Mucosa of descending colon (tissue), 3 donors: ENCODE results near the gene SLC26A3. TPM values are rescaled to one million over a fixed set of nuclear protein-coding genes. Genes with fewer than 3 reads are reported as not detected.
A peak's percentile ranks its signal among the peaks of the same experiment; 100 is the strongest.

Experiments
- ATAC-seq: fragments of 200-7000 bp; cut with Tn5 transposase; one replicate; pipeline ENCODE4 v1.9.1; 2020; ENCODE audit warnings: mild to moderate bottlenecking, moderate library complexity
- DNase-seq, 3 donors: peaks; one replicate each; pipeline ENCODE4 v3.0.0-alpha.2; 2020
- H3K36me3 ChIP-seq: fragments of 200-600 bp; one replicate; pipeline ENCODE4 v1.8.0; 2021; ENCODE audit warnings: low read depth, mild to moderate bottlenecking
- H3K4me1 ChIP-seq: fragments of 200-600 bp; one replicate; pipeline ENCODE4 v1.8.0; 2021; ENCODE audit warnings: low read depth, mild to moderate bottlenecking
- H3K4me3 ChIP-seq: fragments of 200-600 bp; one replicate; pipeline ENCODE4 v1.8.0; 2021; ENCODE audit warnings: mild to moderate bottlenecking
- H3K9me3 ChIP-seq: fragments of 200-600 bp; one replicate; pipeline ENCODE4 v1.8.0; 2021; ENCODE audit warnings: mild to moderate bottlenecking
- CTCF ChIP-seq: fragments of 200-600 bp; IDR thresholded peaks from one replicate; pipeline ENCODE4 v1.8.0; 2022; ENCODE audit warnings: antibody characterized with exemption, mild to moderate bottlenecking
- intact Hi-C, 2 donors: fragments of 100-400 bp; cut with DNase I in 1 of 2; cut with micrococcal nuclease in 1 of 2; formaldehyde crosslinking; loops; one replicate each; pipeline versions ENCODE4 v1.11.0 to v1.11.1; 2022; cut with DNase I, micrococcal nuclease
- total RNA-seq, 3 donors: library from RNA; stranded (reverse); fragmentation: NEBNext Ultra II Directional in 2 of 3; extraction: Animal tissue kit (Norgen Biotek cat#: 25700) in 2 of 3; gene quantifications; one replicate each; pipeline versions ENCODE4 v1.2.1 to v1.2.4, GENCODE V29; 2021 to 2023
- donor health status: DM: no; HTN: no; CAD: no; lungs with moderate emphysema.
- donor health status: DM: no; HTN: no; CAD: no.
- donor health status: DM: no; HTN: yes; CAD: no.

SLC26A3 gene
- total RNA-seq, 3 donors from 2014 or later, result 1,687 to 3,849 (median 2,946) TPM

- no peak for ATAC-seq
- Histone ChIP-seq H3K9me3 (no peaks in the 10 kb centered on the region), H3K36me3 (no peaks in the 10 kb centered on the region), H3K4me1 (no peaks in the 10 kb centered on the region), H3K4me3 (no peak overlapping the region)
- no peak for DNase-seq
- TF ChIP-seq CTCF, result no peak
- intact Hi-C loops, result no loop called here
These were observed 25.5 kb upstream of the SLC26A3 start for GRCh38 chr7:107828540-107828939.

- intact Hi-C loops, result no loop called here
- H3K4me3 ChIP-seq, result no peak overlapping the region
- ATAC-seq (no peak), DNase-seq (no peak)
- no peaks in the 10 kb centered on the region for H3K4me1 ChIP-seq
- TF ChIP-seq CTCF, result no peak
- H3K9me3 ChIP-seq, result no peaks in the 10 kb centered on the region
- H3K36me3 ChIP-seq, result no peaks in the 10 kb centered on the region
These were observed 24.5 kb upstream of the SLC26A3 start for GRCh38 chr7:107827501-107827900.

- H3K4me1 ChIP-seq, result no peaks in the 10 kb centered on the region
- no peak for DNase-seq
- intact Hi-C loops, result no loop called here
- H3K9me3 ChIP-seq, result no peaks in the 10 kb centered on the region
- H3K36me3 ChIP-seq, result no peaks in the 10 kb centered on the region
- H3K4me3 ChIP-seq, result no peak overlapping the region
- no peak for TF ChIP-seq CTCF
- no peak for ATAC-seq
These were observed 23.4 kb upstream of the SLC26A3 start for GRCh38 chr7:107826451-107826850.

GRCh38 chr7:107824858-107825257 is 21.8 kb upstream of the SLC26A3 start:
- H3K4me3 ChIP-seq, result no peak overlapping the region
- ATAC-seq (no peak), DNase-seq (no peak)
- no peak for TF ChIP-seq CTCF
- H3K9me3 ChIP-seq, result no peaks in the 10 kb centered on the region
- H3K4me1 ChIP-seq, result no peaks in the 10 kb centered on the region
- no peaks in the 10 kb centered on the region for H3K36me3 ChIP-seq
- intact Hi-C loops, result no loop called here

- Histone ChIP-seq H3K9me3 (no peaks in the 10 kb centered on the region), H3K4me1 (peaks cover 3% of the 10 kb centered on the region), H3K36me3 (no peaks in the 10 kb centered on the region), H3K4me3 (no peak overlapping the region)
- intact Hi-C loops, result no loop called here
- no peak for TF ChIP-seq CTCF
- ATAC-seq (no peak), DNase-seq (no peak)
These were observed 15.6 kb upstream of the SLC26A3 start for GRCh38 chr7:107818622-107819021.

- no peaks in the 10 kb centered on the region for H3K36me3 ChIP-seq
- peak; percentile 53 for ATAC-seq
- no peaks in the 10 kb centered on the region for H3K9me3 ChIP-seq
- DNase-seq, result no peak
- intact Hi-C loops, result no loop called here
- TF ChIP-seq CTCF, result no peak
- no peak overlapping the region for H3K4me3 ChIP-seq
- H3K4me1 ChIP-seq, result peaks cover 3% of the 10 kb centered on the region
These were observed 13.1 kb upstream of the SLC26A3 start for GRCh38 chr7:107816011-107816566.
